Lower leg skin (tissue), 4 donors: ENCODE data around the gene ACER3. TPM values are rescaled to one million over a fixed set of nuclear protein-coding genes. Genes with fewer than 3 reads are reported as not detected.

Experiments
- DNase-seq, 2 donors: peaks; one replicate each; pipeline ENCODE4 v3.0.0-alpha.2; 2019; ENCODE audit warnings: low spot score in 2 of 2
- H3K4me3 ChIP-seq: fragments of 200-600 bp; sonication (generic); 2 replicates; pipeline ENCODE4 v1.5.1; 2017; ENCODE audit warnings: mild to moderate bottlenecking, low read depth; ENCODE audit not compliant: poor library complexity, severe bottlenecking
- POLR2A ChIP-seq, 2 donors: fragments of 450-650 bp; IDR thresholded peaks; one replicate each; pipeline ENCODE4 v1.6.1; 2016 to 2017; ENCODE audit warnings: antibody characterized with exemption in 2 of 2, mild to moderate bottlenecking in 1 of 2, moderate library complexity in 1 of 2
- WGBS, 2 donors: methylation state at CpG; one replicate each; pipeline ENCODE4 v1.1.5; 2018; 5-methylcytosine and 5-hydroxymethylcytosine counted together
- intact Hi-C: fragments of 100-400 bp; cut with DNase I; formaldehyde crosslinking; loops from one replicate; pipeline ENCODE4 v1.15.0; 2023; ENCODE audit warnings: low total_unique reads
- total RNA-seq, 4 donors: library from RNA; depleted of rRNA; stranded (reverse); fragments of >200 nt; gene quantifications; one replicate each; pipeline ENCODE4 v1.1.0, GENCODE V29; 2016
- TF ChIP-seq, protein P1 (sequence below), 3 donors: fragments of 450-650 bp; IDR thresholded peaks; one replicate each; pipeline ENCODE4 v1.5.1; 2016; ENCODE audit warnings: antibody characterized with exemption in 3 of 3, mild to moderate bottlenecking in 3 of 3, moderate library complexity in 2 of 3

ACER3 gene
- total RNA-seq, 4 donors from 2014 or later, result 3.5 to 5.9 (median 5.1) TPM

DNA sequence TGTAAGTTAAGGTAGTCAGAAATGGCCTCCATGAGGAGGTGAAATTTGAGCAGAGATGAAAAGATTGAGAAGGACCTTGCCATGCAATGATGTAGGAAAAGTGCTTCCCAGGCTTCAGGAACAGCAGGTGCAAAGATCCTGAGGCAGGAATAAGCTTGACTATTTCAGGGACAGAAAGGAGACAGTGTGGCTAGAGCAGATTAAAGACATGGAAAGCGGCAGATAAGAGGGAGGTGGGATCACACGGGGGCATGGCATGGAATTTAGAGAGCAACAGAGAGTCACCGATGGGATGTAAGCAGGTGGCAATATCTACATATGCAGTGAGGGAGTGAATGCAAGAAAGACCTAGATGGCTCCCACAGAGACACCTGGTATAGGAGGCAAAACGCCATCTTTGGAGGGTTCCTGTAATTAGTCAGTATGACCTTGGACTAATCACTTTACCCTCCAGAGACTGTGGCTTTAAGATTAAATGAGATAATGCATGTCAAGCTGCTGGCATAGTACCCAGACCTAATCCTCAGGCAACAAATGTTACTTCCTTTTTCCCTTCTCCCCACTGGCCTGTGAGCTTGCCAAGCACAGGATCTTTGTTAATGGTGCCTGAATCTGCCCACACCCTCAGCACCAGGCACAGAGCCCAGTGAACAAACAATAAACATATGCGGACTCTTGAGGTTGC is 24.6 kb upstream of the ACER3 start:
- intact Hi-C loops, result no loop called here
- 48 to 53% methylated on average over 5 of the region's 5 CpGs for WGBS, 2 donors
- TF ChIP-seq POLR2A (IDR thresholded peaks at IDR 0.05), result no peak
- TF ChIP-seq, protein P1, sequence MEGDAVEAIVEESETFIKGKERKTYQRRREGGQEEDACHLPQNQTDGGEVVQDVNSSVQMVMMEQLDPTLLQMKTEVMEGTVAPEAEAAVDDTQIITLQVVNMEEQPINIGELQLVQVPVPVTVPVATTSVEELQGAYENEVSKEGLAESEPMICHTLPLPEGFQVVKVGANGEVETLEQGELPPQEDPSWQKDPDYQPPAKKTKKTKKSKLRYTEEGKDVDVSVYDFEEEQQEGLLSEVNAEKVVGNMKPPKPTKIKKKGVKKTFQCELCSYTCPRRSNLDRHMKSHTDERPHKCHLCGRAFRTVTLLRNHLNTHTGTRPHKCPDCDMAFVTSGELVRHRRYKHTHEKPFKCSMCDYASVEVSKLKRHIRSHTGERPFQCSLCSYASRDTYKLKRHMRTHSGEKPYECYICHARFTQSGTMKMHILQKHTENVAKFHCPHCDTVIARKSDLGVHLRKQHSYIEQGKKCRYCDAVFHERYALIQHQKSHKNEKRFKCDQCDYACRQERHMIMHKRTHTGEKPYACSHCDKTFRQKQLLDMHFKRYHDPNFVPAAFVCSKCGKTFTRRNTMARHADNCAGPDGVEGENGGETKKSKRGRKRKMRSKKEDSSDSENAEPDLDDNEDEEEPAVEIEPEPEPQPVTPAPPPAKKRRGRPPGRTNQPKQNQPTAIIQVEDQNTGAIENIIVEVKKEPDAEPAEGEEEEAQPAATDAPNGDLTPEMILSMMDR (IDR thresholded peaks at IDR 0.05), result no peak
- H3K4me3 ChIP-seq, result no peak overlapping the region
- peak; percentile 73 to 91 for DNase-seq

DNA sequence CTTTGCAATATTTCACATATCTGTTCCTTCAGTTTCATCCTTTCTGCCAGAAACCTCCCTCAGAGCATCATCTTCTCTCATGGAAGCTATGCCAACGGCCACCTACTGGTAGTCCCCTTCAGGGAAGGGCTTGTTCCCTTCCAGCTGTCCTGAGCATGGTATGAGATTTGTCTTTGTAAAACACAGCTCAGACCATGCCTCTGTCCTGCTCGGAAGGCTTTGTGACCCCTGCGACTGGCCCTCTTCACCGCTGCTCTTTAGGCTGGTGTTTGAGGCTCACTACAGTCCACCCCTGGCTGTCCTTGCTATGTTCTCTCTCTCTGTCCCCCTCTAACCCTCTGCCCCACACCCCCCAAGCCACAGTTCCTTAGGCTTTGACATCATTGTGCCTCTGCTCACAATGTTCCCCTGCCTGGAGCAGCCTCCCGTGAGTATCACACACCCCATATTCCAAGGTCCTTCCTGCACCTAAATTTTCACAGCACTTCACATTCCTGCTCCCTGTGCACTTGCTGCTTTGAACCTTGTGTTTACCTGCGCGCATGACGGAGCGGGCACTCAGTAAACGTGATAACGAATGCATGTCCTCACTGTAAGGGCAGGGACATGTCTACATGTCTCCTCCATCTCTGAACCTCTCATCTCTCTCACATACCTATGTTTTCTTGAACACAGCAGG is 24.0 kb upstream of the ACER3 start:
- no peak for TF ChIP-seq POLR2A (IDR thresholded peaks at IDR 0.05)
- TF ChIP-seq, protein P1 (IDR thresholded peaks at IDR 0.05), result no peak
- intact Hi-C loops, result no loop called here
- DNase-seq, result no peak
- 47 to 52% methylated on average over 11 of the region's 11 CpGs for WGBS, 2 donors
- H3K4me3 ChIP-seq, result no peak overlapping the region

DNA sequence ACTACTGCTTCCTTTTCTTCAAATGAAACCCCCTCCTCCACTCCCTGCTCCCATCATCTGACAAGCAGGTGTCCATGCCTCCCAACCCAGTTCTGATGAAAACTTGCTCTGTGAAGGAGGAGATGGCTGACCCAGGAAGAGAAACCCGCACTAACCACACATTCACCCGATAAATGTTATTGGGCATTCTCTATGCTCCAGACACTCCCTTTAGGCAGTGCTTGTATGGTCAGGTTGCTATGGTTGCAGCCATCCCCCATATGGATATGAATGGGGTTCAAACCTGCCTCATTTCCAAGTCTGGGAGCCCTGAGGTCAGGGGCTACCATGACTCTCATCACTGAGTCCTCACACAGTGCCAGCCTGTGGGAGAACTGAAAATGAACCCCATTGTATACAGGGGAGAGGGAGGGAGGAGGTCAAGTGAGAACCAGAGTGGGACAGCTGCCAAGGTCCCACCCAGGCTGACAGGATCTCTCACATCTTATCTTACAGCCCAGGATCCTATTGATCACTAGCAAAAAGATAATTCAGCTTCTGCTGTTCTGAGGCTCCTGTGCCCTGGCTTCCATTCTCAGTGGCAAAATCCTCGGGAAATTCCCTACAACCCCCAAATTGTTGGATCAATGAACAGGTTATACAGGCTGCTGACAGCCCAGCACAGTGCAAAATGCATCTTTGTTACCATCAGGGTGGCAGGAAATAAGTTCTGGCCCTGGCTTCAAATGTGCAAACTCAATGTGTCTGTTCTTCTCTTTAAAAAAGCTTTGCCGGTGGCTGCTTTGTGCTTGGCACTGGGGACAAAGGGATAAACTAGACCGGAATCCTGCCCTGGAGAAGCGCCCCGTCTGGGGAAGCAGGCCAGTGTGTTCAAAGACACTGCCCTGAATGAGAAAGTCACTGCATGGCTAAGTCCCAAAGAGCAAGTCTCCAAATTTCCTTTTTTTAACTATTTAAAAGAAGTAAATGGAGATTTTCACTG is 22.7 kb upstream of the ACER3 start:
- intact Hi-C loops, result no loop called here
- TF ChIP-seq, protein P1 (IDR thresholded peaks at IDR 0.05), result no peak
- no peak for TF ChIP-seq POLR2A (IDR thresholded peaks at IDR 0.05)
- no peak for DNase-seq
- 35 to 37% methylated on average over 7 of the region's 7 CpGs for WGBS, 2 donors
- H3K4me3 ChIP-seq, result no peak overlapping the region

DNA sequence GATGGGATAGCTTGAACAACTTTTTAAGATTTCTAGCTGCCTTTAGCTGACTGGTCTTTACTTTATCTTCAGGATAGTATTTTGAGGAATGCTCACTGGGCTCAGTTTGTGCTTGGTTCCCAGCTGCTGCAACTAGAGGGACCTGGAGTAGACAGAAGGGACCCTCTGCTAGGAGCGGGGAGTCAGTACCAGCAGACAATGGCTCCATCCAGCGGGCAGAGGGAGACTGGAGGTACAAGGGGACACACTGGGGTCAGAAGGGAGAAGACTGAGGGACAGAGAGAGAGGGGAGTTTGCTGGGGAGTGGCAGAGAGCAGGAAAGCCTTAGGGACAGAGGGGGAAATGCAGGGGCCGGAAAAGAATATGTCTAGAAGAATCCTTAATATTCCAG is 22.0 kb upstream of the ACER3 start:
- no peak overlapping the region for H3K4me3 ChIP-seq
- no peak for DNase-seq
- TF ChIP-seq, protein P1 (IDR thresholded peaks at IDR 0.05), result no peak
- no peak for TF ChIP-seq POLR2A (IDR thresholded peaks at IDR 0.05)
- intact Hi-C loops, result no loop called here
- WGBS, 2 donors, result 81 to 84% methylated on average over 3 of the region's 3 CpGs

DNA sequence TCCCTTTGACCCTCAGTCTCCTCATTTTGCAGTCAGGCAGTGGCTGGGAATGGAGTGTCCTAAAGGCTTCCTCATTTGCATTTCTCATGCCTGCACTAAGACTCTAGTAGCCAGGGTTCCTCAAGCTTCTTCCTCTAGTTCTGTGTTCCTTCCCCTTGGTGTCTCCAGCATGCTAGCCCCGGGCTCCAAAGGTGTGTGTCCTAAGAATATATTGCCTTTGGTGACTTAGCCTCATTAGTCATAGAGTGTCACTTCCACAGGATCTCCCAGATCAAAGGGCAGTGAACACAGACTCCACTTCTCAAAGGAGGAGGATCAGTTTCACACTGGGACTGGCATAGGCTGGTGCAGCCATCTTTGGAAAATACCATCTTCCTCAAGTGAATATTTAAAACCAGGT is 21.4 kb upstream of the ACER3 start:
- TF ChIP-seq, protein P1 (IDR thresholded peaks at IDR 0.05), result no peak
- TF ChIP-seq POLR2A (IDR thresholded peaks at IDR 0.05), result no peak
- intact Hi-C loops, result no loop called here
- WGBS, 2 donors, result 45 to 55% methylated on average over 1 of the region's 1 CpG

More for the DNA sequence above, 21.4 kb upstream of the ACER3 start:
- no peak overlapping the region for H3K4me3 ChIP-seq
- DNase-seq, result no peak
